ENCODE results near the gene CHMP4A.

Gene CHMP4A

GRCh38 chr14:24179294-24179960 lies 33.9 kb downstream of the CHMP4A start:
- no peak for DNase-seq

GRCh38 chr14:24178399-24179178 lies 34.7 kb downstream of the CHMP4A start:
- DNase-seq: no peak

- DNase-seq: no peak
These were observed 35.4 kb downstream of the CHMP4A start for GRCh38 chr14:24177891-24178290.

- DNase-seq: no peak
These were observed 36.1 kb downstream of the CHMP4A start for GRCh38 chr14:24177041-24177825.

- no peak for DNase-seq
These were observed 36.7 kb downstream of the CHMP4A start for GRCh38 chr14:24176599-24176998.

GRCh38 chr14:24172871-24173281 lies 40.4 kb downstream of the CHMP4A start:
- peak; percentile 39 for DNase-seq

DNA sequence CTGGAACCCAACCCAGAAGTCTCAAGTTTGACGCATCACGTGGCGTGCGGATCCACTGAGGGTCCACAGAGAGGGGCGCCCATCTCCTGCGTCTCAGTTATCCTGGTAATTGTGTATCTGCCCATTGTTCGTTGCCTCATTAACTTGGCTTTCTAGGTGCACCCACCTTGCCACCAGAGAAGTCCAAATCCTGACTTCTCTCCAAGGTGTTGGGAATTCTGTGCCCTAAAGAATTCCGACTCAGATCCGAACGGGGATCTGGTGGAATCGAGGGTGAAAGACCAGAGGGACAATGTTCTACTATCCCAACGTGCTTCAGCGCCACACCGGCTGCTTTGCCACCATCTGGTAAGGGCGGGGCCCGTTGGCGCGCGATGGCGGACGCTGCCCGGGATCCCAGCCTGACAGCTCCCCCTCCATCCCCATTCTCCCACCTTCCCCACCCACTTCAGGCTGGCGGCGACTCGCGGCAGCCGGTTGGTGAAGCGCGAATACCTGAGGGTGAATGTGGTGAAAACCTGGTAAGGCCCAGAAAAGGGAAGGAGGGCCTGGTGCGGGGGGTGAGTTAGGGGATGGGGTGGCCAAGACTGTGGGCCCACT lies 40.9 kb downstream of the CHMP4A start:
- no peak for DNase-seq

DNA sequence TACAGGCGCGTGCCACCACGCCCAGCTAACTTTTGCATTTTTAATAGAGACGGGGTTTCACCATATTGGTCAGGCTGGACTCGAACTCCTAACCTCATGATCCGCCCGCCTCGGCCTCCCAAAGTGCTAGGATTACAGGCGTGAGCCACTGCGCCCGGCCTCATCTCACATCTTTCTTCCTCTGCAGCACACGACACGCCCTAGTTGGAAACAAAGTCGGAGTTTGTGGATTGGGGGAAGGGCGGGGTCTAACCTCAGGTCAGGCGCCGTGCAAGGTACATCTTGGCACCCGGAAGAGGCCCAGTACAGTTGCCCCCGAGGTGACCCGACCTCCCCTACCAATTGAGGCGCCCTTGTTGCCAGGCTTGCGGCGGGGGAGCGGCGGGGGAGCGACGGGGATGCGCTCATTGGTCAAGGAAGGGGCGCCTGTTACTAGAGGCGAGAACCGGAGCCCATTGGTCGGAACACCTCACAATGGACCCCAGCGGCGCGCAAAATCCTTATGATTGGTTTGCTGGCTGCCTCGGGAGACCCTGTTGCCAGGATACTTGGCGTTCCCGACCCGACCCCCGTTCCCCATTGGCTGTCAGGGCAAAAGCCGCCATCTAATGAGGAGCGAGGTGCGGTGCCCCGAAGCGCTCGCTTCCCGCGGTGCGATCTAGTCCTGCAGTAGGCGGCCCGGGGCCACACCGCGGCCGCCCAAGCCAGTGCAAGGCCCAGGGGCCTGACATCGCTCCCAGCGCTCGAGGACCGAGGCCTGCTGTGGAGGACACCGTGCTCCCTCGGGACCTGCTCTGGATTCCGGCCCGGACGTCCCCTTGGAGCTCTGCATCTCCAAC lies 41.6 kb downstream of the CHMP4A start, which contains the start of gene REC8:
REC8 (plus strand) TSS at position 659 of the 839 bp plus-strand sequence. CDS start 473 bp downstream, outside the sequence.
- peak; percentile 81 for DNase-seq

DNA sequence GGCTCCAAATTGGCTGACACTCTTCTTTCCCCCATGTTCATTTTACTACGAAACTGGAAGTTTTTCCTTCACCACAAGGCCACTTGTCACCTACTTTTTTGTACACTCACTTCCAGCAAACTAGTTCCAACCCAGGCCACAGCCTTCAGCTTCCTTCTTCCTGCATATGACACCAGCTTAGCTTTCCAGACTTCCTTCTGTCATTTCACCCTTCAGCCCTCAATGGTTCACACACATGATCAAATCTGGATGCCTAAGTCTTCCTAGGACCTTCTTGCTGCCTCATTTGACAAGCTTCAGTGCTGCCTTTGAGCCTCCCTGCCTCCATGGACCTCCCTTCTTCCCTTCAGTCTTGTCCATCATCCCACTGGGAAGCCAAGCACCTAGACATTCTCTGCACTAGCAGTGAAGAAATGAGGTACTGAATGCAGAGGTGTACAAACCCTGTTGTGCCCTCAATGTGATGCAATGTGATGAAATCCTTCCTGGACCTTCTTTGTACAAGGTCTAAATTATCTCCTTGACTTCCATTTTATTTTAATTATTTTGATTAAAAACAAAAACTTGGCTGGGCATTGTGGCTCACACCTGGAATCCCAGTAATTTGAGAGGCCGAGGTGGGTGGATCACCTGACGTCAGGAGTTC lies 45.7 kb downstream of the CHMP4A start:
- no peak for DNase-seq

- DNase-seq: no peak
These were observed 47.5 kb downstream of the CHMP4A start for GRCh38 chr14:24165785-24166184.

DNA sequence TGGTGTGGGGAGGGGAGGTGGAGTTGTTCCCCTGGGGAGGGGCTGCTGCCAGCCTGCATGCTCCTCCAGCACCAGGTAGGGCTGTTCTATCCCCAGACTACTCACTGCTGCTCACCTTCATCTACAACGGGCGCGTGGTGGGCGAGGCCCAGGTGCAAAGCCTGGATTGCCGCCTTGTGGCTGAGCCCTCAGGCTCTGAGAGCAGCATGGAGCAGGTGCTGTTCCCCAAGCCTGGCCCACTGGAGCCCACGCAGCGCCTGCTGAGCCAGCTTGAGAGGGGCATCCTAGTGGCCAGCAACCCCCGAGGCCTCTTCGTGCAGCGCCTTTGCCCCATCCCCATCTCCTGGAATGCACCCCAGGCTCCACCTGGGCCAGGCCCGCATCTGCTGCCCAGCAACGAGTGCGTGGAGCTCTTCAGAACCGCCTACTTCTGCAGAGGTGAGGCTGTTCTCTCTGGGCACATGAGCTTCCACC lies 48.7 kb downstream of the CHMP4A start:
- DNase-seq: no peak

- DNase-seq: no peak
These were observed 51.2 kb downstream of the CHMP4A start for GRCh38 chr14:24162093-24162492.

GRCh38 chr14:24160850-24161804 lies 52.2 kb downstream of the CHMP4A start, which contains the start of gene IRF9:
TSS of gene IRF9 (plus strand) at chr14:24161265. CDS start at chr14:24162145, 880 bp downstream.
- DNase-seq: peak; percentile 79

DNA sequence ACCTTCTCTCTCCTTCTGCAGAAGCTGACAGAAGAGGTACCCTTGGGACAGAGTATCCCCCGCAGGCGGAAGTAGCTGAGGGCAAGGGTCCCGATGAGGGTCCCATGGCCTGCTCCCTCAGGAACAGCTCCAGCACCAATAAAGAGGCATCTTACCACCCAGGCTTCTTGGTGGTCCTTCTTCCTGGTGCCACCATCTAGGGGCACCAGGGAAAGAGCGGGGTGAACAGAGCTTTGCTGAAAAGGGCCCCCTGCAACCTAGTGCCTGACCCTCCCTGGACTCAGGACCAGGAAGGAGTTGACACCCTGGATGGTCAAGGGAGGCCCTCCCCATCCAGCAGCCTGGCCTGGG lies 52.8 kb downstream of the CHMP4A start:
- no peak for DNase-seq

DNA sequence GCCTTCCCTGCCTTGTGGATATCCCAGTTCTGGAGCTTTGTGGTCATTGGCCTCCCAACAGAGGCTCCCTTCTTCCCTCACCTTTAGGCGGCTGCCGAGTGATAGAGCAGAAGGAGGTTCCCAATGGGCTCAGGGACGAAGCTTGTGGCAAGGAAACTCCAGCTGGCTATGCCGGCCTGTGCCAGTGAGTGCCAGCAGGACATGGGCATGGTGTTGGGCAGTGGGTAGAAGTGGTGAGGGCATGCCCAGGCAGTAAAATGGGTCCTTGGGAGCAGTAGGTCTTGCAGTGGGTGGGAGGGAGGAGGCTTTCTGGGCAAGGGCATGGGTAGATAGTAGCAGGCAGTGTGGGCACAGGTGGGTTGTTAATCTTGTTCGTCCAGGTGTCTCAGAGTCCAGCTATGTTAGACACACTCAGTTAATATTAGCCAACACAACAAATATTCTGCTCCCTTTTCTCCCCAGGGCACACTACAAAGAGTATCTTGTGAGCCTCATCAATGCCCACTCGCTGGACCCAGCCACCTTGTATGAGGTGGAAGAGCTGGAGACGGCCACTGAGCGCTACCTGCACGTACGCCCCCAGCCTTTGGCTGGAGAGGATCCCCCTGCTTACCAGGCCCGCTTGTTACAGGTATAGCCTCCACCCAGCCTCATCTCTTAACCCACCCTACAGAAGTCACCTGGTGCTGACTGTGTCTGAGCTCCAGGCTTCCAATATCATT lies 53.4 kb downstream of the CHMP4A start:
- no peak for DNase-seq
